Measurements from ENCODE around the gene DLG2.

The DLG2 gene

DNA sequence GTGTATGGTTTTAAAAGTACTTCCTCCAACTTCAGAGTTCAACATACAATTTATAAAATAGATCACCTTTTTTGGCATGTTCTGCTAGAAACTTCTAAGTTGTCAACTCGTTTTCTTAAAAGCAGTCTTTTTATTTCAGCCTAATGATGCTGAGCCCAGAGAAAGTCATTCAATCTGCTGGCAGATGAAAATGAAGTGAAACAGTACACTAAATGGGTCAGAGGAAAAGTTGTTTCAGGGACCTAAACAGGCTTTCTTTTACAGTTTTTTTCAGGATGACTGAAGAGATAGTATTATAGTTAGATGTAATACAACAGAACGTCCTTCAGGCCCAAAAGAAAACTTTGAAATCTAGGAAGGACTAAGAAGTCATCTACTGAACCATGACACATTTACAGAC, 1498.3 kb downstream of the DLG2 start:
- POLR2A ChIA-PET (ENCODE audit: low non-redundant PET) = no interaction called here
- DNase-seq (ENCODE audit: low spot score) = no peak
- TF ChIP-seq, protein P1, sequence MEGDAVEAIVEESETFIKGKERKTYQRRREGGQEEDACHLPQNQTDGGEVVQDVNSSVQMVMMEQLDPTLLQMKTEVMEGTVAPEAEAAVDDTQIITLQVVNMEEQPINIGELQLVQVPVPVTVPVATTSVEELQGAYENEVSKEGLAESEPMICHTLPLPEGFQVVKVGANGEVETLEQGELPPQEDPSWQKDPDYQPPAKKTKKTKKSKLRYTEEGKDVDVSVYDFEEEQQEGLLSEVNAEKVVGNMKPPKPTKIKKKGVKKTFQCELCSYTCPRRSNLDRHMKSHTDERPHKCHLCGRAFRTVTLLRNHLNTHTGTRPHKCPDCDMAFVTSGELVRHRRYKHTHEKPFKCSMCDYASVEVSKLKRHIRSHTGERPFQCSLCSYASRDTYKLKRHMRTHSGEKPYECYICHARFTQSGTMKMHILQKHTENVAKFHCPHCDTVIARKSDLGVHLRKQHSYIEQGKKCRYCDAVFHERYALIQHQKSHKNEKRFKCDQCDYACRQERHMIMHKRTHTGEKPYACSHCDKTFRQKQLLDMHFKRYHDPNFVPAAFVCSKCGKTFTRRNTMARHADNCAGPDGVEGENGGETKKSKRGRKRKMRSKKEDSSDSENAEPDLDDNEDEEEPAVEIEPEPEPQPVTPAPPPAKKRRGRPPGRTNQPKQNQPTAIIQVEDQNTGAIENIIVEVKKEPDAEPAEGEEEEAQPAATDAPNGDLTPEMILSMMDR (conservative IDR thresholded peaks at IDR 0.05; ENCODE audit: low read depth) = no peak
- no peak overlapping the region for H3K27ac ChIP-seq
- CTCF ChIA-PET = no interaction called here

GRCh38 chr11:84117394-84117793, 1509.8 kb downstream of the DLG2 start:
- peak; percentile 3 for DNase-seq (ENCODE audit: low spot score)
- ChIA-PET POLR2A (ENCODE audit: low non-redundant PET) (no interaction called here), CTCF (no interaction called here)
- H3K27ac ChIP-seq = no peak overlapping the region
- TF ChIP-seq, protein P1 (conservative IDR thresholded peaks at IDR 0.05; ENCODE audit: low read depth) = no peak

- DNase-seq (ENCODE audit: low spot score) = no peak
- H3K27ac ChIP-seq = no peak overlapping the region
- ChIA-PET CTCF (no interaction called here), POLR2A (ENCODE audit: low non-redundant PET) (no interaction called here)
- TF ChIP-seq, protein P1 (conservative IDR thresholded peaks at IDR 0.05; ENCODE audit: low read depth) = no peak
Measured at GRCh38 chr11:84106541-84106940, 1520.6 kb downstream of the DLG2 start.

GRCh38 chr11:84105148-84105547, 1522.0 kb downstream of the DLG2 start:
- ChIA-PET POLR2A (ENCODE audit: low non-redundant PET) (no interaction called here), CTCF (no interaction called here)
- DNase-seq (ENCODE audit: low spot score) = no peak
- H3K27ac ChIP-seq = no peak overlapping the region
- TF ChIP-seq, protein P1 (conservative IDR thresholded peaks at IDR 0.05; ENCODE audit: low read depth) = no peak

DNA sequence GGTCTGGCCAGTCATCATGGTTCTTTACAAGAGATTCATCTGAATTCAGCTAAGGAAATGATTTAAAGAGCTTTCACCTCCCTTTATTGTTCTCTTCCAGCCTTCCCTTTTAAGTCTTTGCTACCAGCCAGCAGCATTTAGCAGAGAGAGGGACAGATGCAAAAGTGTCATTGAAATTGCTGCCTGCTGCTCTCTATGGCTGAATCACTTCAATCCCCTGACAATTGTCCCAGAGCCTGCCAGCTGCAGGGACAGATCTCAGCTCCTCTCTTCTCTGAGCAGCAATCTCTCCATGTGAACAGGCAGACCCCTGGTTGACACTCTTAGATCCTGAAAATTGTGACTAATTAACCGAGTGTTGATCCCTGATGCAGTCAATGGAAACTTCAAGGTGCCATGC, 1524.0 kb downstream of the DLG2 start:
- no peak for DNase-seq (ENCODE audit: low spot score)
- POLR2A ChIA-PET (ENCODE audit: low non-redundant PET) = no interaction called here
- TF ChIP-seq, protein P1 (conservative IDR thresholded peaks at IDR 0.05; ENCODE audit: low read depth) = no peak

GRCh38 chr11:84097186-84097585, 1530.0 kb downstream of the DLG2 start:
- ChIA-PET POLR2A (ENCODE audit: low non-redundant PET) (no interaction called here), CTCF (no interaction called here)
- no peak for DNase-seq (ENCODE audit: low spot score)
- no peak overlapping the region for H3K27ac ChIP-seq
- TF ChIP-seq, protein P1 (conservative IDR thresholded peaks at IDR 0.05; ENCODE audit: low read depth) = no peak

More for the DNA sequence above, 1524.0 kb downstream of the DLG2 start:
- H3K27ac ChIP-seq = no peak overlapping the region
- CTCF ChIA-PET = no interaction called here
